LNCaP clone FGC (cell line): ENCODE results near the gene CDK6.

Source experiments
- DNase-seq: peaks from one replicate; pipeline ENCODE4 v3.0.0-alpha.2; 2011; ENCODE audit warnings: low read depth
- H3K4me3 ChIP-seq: 2 replicates; pipeline ENCODE4 v1.5.1; 2011; ENCODE audit warnings: mild to moderate bottlenecking, low read depth, low read length, control low read depth
- CTCF ChIP-seq: IDR thresholded peaks from 2 replicates; pipeline ENCODE4 v1.5.1; 2012; ENCODE audit warnings: mild to moderate bottlenecking; ENCODE audit not compliant: control insufficient read depth, insufficient read depth; ENCODE audit errors: extremely low read depth

Gene CDK6

GRCh38 chr7:92629779-92630178, 206.6 kb downstream of the CDK6 start:
- no peak for TF ChIP-seq CTCF
- DNase-seq, result no peak

GRCh38 chr7:92627956-92628355, 208.4 kb downstream of the CDK6 start:
- no peak for TF ChIP-seq CTCF
- no peak overlapping the region for H3K4me3 ChIP-seq
- no peak for DNase-seq

More at GRCh38 chr7:92629779-92630178, 206.6 kb downstream of the CDK6 start:
- no peak overlapping the region for H3K4me3 ChIP-seq

GRCh38 chr7:92626281-92626809, 210.0 kb downstream of the CDK6 start:
- H3K4me3 ChIP-seq, result no peak overlapping the region
- no peak for DNase-seq
- no peak for TF ChIP-seq CTCF

GRCh38 chr7:92625617-92626016, 210.8 kb downstream of the CDK6 start:
- TF ChIP-seq CTCF, result no peak
- no peak for DNase-seq
- no peak overlapping the region for H3K4me3 ChIP-seq

- no peak for TF ChIP-seq CTCF
- H3K4me3 ChIP-seq, result no peak overlapping the region
- DNase-seq, result no peak
These were observed 211.9 kb downstream of the CDK6 start for GRCh38 chr7:92624298-92624996.

DNA sequence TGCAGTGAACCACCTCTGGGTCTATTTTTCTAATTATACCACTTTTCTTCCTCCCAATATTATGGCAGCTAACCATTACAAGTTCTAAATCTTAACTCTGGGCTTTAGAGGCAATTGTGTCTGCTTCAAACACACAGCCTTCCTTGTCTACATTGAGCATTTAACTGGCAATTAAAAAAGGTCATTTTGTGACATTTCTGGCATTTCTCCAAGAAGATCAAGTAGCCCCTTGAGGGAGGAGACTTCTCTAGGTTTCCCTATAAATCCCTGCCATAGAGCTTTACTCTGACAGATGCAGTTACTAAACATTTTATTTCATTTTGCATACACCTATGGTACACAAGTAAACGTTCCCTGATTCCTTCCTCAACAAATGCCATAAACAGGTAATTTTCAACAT, 212.8 kb downstream of the CDK6 start:
- no peak overlapping the region for H3K4me3 ChIP-seq
- DNase-seq, result no peak
- TF ChIP-seq CTCF, result no peak

DNA sequence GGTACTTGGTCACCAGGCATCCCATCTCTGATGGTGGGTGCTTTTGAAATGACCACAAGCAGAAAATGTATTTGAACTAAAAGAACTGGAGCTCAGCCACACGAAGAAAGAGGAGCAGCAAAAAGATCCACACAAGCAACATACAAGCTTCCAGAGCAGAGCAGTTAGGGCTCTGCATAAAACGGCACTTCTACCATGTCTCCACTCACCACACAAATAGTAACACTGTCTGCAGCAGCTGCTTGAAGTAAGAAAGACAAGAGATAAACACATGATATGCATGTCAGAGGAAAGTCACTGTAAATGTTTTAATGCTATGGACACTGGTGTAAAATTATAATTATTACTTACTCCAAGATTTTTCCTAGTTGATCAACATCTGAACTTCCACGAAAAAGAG, 213.7 kb downstream of the CDK6 start:
- H3K4me3 ChIP-seq, result no peak overlapping the region
- no peak for TF ChIP-seq CTCF
- DNase-seq, result no peak
